ENCODE data around the gene DDA1. TPM values are rescaled to one million over a fixed set of nuclear protein-coding genes. Genes with fewer than 3 reads are reported as not detected.
A peak's percentile ranks its signal among the peaks of the same experiment; 100 is the strongest.

DDA1 gene
- total and polyA plus RNA-seq, 4 donors = 23.6 to 84.8 (median 56.4) TPM

DNA sequence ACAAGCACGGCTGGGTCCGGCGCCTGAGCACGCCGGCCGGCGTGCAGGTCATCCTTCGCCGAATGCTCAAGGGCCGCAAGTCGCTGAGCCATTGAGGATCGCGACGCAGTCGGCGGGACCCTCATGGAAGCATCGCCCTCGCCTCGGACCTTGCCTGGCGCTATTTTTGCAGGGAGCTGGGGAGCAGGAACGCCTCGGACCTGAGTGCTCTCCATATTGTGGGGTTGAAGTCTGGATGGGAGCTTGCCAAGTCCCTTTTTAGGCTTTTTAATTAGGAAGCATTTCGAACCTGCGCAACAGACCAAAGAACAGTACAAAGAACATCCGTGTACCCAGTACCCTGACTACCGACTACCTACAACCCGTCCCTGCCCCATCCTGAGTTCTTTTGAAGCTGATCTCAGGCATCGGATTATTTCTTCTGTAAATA lies 3.1 kb upstream of the DDA1 start:
- Histone ChIP-seq H3K9me3 (ENCODE audit: control insufficient read depth, insufficient read depth, low read length) (no peaks in the 10 kb centered on the region), H3K27me3 (ENCODE audit: control insufficient read depth, insufficient read depth, low read length) (no peaks in the 10 kb centered on the region), H3K27ac (ENCODE audit: low read depth, low read length) (peak overlapping the region; percentile 85), H3K36me3 (ENCODE audit: control insufficient read depth, insufficient read depth, low read length) (peaks cover 10% of the 10 kb centered on the region), H3K4me1 (ENCODE audit: control insufficient read depth, insufficient read depth, low read length) (peaks cover 69% of the 10 kb centered on the region), H3K4me3 (ENCODE audit: low read depth, low read length) (peak overlapping the region; percentile 76)
- DNase-seq (ENCODE audit: low read depth in 4 of 6, low spot score in 6 of 6) = no peak
- WGBS (ENCODE audit: insufficient coverage) = 3% methylated on average over 27 of the region's 28 CpGs

DNA sequence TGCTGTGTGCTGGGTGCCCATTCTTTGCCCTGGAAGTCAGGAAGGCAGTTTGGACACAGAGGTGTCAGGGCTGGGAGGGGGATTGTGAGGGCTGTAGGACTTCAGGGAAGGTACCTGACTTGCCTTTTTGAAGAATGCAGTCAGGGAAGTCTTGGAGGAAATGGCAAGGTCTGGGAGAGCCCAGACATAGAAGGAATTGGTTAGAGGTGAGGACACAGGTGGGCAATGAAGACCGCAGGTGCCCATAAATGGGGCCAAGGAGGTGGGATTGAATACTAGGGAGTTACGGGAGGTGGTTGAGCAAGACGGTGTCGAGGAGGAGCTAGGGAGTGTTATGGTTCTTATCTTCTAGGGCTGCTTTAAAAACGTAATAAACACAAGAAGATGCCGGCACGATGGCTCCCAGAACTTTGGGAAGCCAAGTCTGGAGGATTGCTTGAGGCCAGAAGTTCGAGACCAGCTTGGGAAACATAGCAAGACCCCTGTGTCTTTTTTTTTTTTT lies 1.4 kb upstream of the DDA1 start:
- Histone ChIP-seq H3K4me3 (ENCODE audit: low read depth, low read length) (no peak overlapping the region), H3K27me3 (ENCODE audit: control insufficient read depth, insufficient read depth, low read length) (no peaks in the 10 kb centered on the region), H3K4me1 (ENCODE audit: control insufficient read depth, insufficient read depth, low read length) (peaks cover 67% of the 10 kb centered on the region), H3K9me3 (ENCODE audit: control insufficient read depth, insufficient read depth, low read length) (no peaks in the 10 kb centered on the region), H3K27ac (ENCODE audit: low read depth, low read length) (no peak overlapping the region), H3K36me3 (ENCODE audit: control insufficient read depth, insufficient read depth, low read length) (peaks cover 21% of the 10 kb centered on the region)
- no peak for DNase-seq (ENCODE audit: low read depth in 4 of 6, low spot score in 6 of 6)
- WGBS (ENCODE audit: insufficient coverage) = 96% methylated on average over 8 of the region's 8 CpGs

DNA sequence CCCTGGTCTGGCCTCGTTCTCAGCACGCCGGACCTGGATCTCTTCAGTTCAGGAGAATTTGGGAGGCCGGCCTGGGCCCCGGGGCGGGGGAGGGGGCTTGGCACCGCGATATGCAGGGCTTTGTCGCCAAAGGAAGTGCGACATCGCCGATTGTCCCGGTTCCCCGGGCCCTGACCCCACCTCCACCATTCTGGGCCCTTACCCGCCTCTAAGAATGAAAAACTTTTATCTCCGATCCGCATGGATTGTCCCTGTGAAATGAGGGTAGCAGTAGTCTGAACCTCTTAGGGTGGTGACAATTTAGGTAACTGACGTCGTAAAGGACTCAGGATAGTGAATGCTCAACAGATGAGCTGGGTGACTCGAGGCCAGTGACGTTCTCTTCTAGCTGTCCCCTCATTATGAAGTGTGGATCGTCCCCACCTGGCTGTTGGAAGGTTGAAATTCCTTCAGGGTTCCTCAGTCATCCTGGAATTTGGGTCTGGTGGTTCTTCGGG lies 650 bp downstream of the DDA1 start:
- 2% methylated on average over 13 of the region's 23 CpGs for WGBS (ENCODE audit: insufficient coverage)
- Histone ChIP-seq H3K4me3 (ENCODE audit: low read depth, low read length) (peak overlapping the region; percentile 87), H3K27me3 (ENCODE audit: control insufficient read depth, insufficient read depth, low read length) (no peaks in the 10 kb centered on the region), H3K9me3 (ENCODE audit: control insufficient read depth, insufficient read depth, low read length) (no peaks in the 10 kb centered on the region), H3K4me1 (ENCODE audit: control insufficient read depth, insufficient read depth, low read length) (peaks cover 49% of the 10 kb centered on the region), H3K36me3 (ENCODE audit: control insufficient read depth, insufficient read depth, low read length) (peaks cover 40% of the 10 kb centered on the region), H3K27ac (ENCODE audit: low read depth, low read length) (peak overlapping the region; percentile 20)
- no peak for DNase-seq (ENCODE audit: low read depth in 4 of 6, low spot score in 6 of 6)

DNA sequence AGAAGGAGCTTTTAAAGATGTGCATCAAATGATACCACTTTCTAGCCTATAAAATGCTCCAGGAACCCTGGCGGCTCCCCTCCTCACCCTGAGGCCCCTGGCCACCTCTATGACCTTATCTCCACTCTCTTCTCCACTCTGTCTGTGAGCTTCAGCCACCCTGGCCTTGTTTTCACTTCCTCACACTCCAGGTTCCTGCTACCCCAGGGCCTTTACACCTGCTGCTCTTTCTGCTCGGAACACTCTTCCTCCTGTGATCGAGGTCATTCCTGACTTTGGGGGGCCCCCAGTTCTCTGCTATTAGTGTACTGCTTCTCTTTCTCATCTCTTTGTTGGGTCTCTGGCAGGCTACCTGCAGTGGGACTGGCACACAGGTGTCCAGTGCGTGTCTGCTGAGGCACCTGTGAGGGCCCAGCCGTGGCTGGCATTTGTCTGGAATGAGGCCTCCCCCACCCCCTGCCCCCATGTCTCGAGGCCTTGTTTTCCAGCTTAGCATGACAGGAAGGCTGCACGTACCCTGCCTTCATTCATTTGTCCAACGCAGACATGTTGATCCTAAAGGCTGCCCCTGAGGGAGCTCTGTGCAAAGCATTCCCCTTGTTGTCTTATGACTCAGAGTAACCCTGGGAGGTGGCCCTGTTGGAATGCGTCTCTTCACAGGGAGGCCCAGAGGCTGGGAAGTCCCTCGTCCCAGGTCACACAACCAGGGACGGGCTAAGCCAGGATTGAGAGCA lies 2.3 kb downstream of the DDA1 start:
- H3K27me3 ChIP-seq (ENCODE audit: control insufficient read depth, insufficient read depth, low read length) = no peaks in the 10 kb centered on the region
- H3K9me3 ChIP-seq (ENCODE audit: control insufficient read depth, insufficient read depth, low read length) = no peaks in the 10 kb centered on the region
- H3K4me3 ChIP-seq (ENCODE audit: low read depth, low read length) = no peak overlapping the region
- WGBS (ENCODE audit: insufficient coverage) = 80% methylated on average over 11 of the region's 11 CpGs
- no peak overlapping the region for H3K27ac ChIP-seq (ENCODE audit: low read depth, low read length)
- H3K36me3 ChIP-seq (ENCODE audit: control insufficient read depth, insufficient read depth, low read length) = peaks cover 53% of the 10 kb centered on the region
- peaks cover 37% of the 10 kb centered on the region for H3K4me1 ChIP-seq (ENCODE audit: control insufficient read depth, insufficient read depth, low read length)
- DNase-seq (ENCODE audit: low read depth in 4 of 6, low spot score in 6 of 6) = no peak

DNA sequence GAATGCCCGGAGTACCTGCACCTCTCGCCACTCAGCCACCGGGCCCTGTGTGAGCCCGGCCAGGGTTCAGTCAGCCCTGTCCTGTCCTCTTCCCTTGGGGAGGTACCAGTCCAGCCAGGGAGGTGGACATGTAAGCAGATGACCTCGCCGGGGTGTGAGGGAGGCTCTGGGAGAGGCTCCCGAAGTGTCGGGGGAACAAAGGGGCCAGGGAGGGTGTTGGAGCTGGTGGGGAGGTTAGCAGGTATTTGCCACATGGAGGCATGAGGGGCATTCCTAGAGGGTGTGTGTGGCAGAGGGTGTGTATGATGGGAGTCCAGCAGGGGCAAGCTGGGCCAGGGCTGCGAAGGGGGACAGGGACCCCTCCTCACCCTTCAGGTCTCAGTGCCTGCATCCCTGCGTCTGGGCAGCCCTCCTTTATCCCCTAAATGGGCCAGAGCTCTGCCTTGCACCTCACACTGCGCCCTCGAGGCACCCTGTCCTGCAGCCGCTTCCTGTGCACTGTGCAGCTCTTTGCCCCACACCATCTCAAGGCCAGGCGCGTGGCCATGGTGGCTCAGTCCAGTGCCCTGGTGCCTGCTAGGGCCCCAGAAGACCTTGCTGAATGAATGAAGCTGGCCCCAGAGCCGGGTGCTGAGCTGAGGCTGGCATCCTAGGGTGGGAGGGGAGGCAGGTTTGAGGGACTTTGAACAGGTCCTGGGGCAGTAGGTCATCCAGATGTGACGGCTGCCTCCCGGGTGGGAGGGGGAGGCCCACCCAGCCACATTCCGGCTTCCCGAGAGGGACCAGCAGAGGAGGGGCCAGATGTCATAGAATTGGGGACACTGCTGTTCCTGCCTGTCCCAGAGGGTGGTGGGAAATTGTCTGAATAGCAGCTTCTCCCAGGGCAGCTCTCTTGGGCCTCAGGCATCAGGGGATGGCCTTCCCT lies 3.1 kb downstream of the DDA1 start:
- 92% methylated on average over 20 of the region's 20 CpGs for WGBS (ENCODE audit: insufficient coverage)
- DNase-seq (ENCODE audit: low read depth in 4 of 6, low spot score in 6 of 6) = no peak
- no peaks in the 10 kb centered on the region for H3K9me3 ChIP-seq (ENCODE audit: control insufficient read depth, insufficient read depth, low read length)
- no peak overlapping the region for H3K4me3 ChIP-seq (ENCODE audit: low read depth, low read length)
- H3K4me1 ChIP-seq (ENCODE audit: control insufficient read depth, insufficient read depth, low read length) = peaks cover 28% of the 10 kb centered on the region
- no peaks in the 10 kb centered on the region for H3K27me3 ChIP-seq (ENCODE audit: control insufficient read depth, insufficient read depth, low read length)
- H3K36me3 ChIP-seq (ENCODE audit: control insufficient read depth, insufficient read depth, low read length) = peaks cover 61% of the 10 kb centered on the region
- no peak overlapping the region for H3K27ac ChIP-seq (ENCODE audit: low read depth, low read length)

DNA sequence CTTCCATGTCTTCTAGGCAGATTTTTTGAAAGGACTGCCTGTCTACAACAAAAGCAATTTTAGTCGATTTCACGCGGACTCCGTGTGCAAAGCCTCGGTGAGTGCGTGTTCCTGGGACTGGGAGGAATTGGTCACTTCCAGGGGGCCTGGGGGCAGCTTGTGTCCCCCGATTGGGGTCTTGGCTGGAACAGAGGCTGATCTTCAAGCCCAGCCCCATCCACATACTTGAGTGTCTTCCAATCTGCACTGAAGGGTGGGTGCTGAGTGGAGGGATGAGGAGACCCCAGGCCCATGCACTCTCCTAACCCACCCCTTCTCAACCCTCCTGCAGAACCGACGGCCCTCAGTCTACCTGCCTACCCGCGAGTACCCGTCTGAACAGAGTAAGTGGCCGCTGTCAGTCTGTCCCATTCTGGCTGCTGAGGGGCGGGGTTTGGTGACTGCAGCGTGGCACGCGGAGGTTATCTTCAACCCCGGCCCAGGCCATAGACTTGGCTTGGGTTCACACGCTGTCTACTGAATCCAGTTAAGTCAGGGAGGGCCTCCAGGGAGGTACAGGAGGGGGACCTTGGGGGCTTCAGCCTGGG lies 4.7 kb downstream of the DDA1 start:
- over 99% methylated on average over 18 of the region's 19 CpGs for WGBS (ENCODE audit: insufficient coverage)
- DNase-seq (ENCODE audit: low read depth in 4 of 6, low spot score in 6 of 6) = no peak
- H3K36me3 ChIP-seq (ENCODE audit: control insufficient read depth, insufficient read depth, low read length) = peaks cover 75% of the 10 kb centered on the region

DNA sequence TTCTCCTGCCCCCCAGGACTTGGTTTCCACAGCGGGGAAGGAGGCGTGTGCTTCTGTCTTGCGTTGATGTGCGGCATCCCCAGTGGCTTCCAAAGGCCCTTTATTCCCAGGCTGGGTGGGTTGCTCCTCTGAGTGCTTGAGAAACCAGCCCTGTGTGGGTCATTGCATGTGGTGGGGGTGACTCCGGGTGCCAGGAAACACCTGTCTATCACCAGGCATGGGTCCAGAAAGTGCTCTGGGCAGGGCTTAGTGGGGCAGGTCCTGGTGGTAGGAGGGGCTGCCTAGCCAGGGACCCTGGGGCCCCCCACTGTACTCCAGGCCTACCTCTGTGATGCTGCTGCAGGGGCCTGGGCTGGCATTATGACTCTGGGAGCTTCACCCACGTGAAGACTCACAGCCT lies 9.6 kb downstream of the DDA1 start:
- no peaks in the 10 kb centered on the region for H3K27me3 ChIP-seq (ENCODE audit: control insufficient read depth, insufficient read depth, low read length)
- H3K4me3 ChIP-seq (ENCODE audit: low read depth, low read length) = no peak overlapping the region
- H3K27ac ChIP-seq (ENCODE audit: low read depth, low read length) = no peak overlapping the region
- WGBS (ENCODE audit: insufficient coverage) = 96% methylated on average over 5 of the region's 6 CpGs
- peaks cover 20% of the 10 kb centered on the region for H3K4me1 ChIP-seq (ENCODE audit: control insufficient read depth, insufficient read depth, low read length)
- no peak for DNase-seq (ENCODE audit: low read depth in 4 of 6, low spot score in 6 of 6)
- no peaks in the 10 kb centered on the region for H3K9me3 ChIP-seq (ENCODE audit: control insufficient read depth, insufficient read depth, low read length)
- peaks cover 86% of the 10 kb centered on the region for H3K36me3 ChIP-seq (ENCODE audit: control insufficient read depth, insufficient read depth, low read length)

More for the DNA sequence above, 4.7 kb downstream of the DDA1 start:
- H3K4me3 ChIP-seq (ENCODE audit: low read depth, low read length) = no peak overlapping the region
- peaks cover 23% of the 10 kb centered on the region for H3K4me1 ChIP-seq (ENCODE audit: control insufficient read depth, insufficient read depth, low read length)
- H3K27me3 ChIP-seq (ENCODE audit: control insufficient read depth, insufficient read depth, low read length) = no peaks in the 10 kb centered on the region
- H3K27ac ChIP-seq (ENCODE audit: low read depth, low read length) = no peak overlapping the region
- H3K9me3 ChIP-seq (ENCODE audit: control insufficient read depth, insufficient read depth, low read length) = no peaks in the 10 kb centered on the region

DNA sequence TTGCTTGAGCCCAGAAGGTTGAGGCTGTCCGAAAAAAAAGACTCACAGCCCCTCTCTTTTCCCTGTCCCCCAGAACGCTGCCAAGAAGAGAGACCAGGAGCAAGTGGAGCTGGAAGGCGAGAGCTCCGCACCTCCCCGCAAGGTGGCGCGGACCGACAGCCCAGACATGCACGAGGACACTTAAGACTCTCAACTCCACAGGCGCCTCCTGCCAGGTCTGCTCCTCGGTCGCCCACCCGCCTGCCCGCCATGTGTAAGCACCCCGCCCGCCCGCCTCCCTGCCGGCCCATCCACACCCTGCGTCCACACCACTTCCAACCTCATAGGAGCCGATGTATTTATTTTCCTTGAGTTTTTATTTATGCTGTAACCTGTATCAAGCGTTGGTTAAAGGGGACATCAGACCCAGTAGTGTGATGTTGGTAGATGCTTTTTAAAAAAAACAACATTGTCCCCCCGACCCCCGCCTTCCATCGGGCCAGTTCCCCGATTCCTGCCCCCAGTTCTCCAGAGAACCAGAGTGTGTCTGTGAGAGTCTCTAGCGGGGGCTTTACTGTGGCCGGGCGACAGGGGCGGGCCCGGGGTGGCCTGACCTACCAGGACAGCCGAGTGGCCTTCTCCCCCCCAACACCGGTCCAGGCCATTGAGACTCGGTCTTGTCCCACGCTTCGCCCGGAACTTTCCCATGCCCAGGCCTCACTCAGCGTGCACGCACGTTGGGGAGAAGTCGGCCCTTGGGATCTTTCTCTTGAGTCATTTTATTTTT lies 10.3 kb downstream of the DDA1 start:
- Histone ChIP-seq H3K9me3 (ENCODE audit: control insufficient read depth, insufficient read depth, low read length) (no peaks in the 10 kb centered on the region), H3K27ac (ENCODE audit: low read depth, low read length) (no peak overlapping the region), H3K4me3 (ENCODE audit: low read depth, low read length) (no peak overlapping the region), H3K36me3 (ENCODE audit: control insufficient read depth, insufficient read depth, low read length) (peaks cover 85% of the 10 kb centered on the region), H3K4me1 (ENCODE audit: control insufficient read depth, insufficient read depth, low read length) (peaks cover 26% of the 10 kb centered on the region), H3K27me3 (ENCODE audit: control insufficient read depth, insufficient read depth, low read length) (no peaks in the 10 kb centered on the region)
- 96% methylated on average over 29 of the region's 40 CpGs for WGBS (ENCODE audit: insufficient coverage)
- no peak for DNase-seq (ENCODE audit: low read depth in 4 of 6, low spot score in 6 of 6)

DNA sequence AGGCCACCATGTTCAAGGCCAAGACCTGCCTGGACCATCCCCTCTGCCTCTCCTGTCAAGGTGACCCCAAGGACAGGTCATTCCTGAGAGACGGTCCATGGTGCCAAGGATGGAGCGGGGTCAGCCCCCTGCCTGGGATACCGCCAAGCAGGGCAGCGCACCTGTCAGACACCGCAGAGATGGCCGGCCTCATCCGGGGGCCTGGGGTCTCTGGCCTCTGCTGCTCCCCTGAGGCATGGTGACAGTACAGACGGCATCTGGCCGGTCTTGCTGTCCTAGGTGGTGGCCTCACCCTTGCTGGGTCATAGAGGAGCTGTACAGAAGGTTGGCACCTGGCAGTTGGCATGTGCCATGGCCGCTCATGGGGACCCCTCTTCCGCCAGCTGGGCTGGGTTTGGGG lies 11.1 kb downstream of the DDA1 start:
- DNase-seq (ENCODE audit: low read depth in 4 of 6, low spot score in 6 of 6) = no peak
- Histone ChIP-seq H3K27ac (ENCODE audit: low read depth, low read length) (no peak overlapping the region), H3K27me3 (ENCODE audit: control insufficient read depth, insufficient read depth, low read length) (no peaks in the 10 kb centered on the region), H3K9me3 (ENCODE audit: control insufficient read depth, insufficient read depth, low read length) (no peaks in the 10 kb centered on the region), H3K4me1 (ENCODE audit: control insufficient read depth, insufficient read depth, low read length) (peaks cover 34% of the 10 kb centered on the region), H3K36me3 (ENCODE audit: control insufficient read depth, insufficient read depth, low read length) (peaks cover 89% of the 10 kb centered on the region), H3K4me3 (ENCODE audit: low read depth, low read length) (no peak overlapping the region)
- 95% methylated on average over 9 of the region's 11 CpGs for WGBS (ENCODE audit: insufficient coverage)

Data from spinal cord (tissue), 10 donors.